Esophagus muscularis mucosa (tissue), 4 donors: ENCODE results near the gene CHRND. TPM values are rescaled to one million over a fixed set of nuclear protein-coding genes. Genes with fewer than 3 reads are reported as not detected.

Experiments used
- DNase-seq: peaks from one replicate; pipeline ENCODE4 v3.0.0-alpha.2; 2017; ENCODE audit errors: extremely low spot score
- H3K27ac ChIP-seq, 4 donors: fragments of 200-600 bp; sonication (generic); replicated peaks in 1 of 4; 1 replicate in 3 of 4; 2 replicates in 1 of 4; pipeline ENCODE4 v1.5.1; 2016 to 2019; ENCODE audit warnings: mild to moderate bottlenecking in 1 of 4
- H3K27me3 ChIP-seq, 4 donors: fragments of 200-600 bp; sonication (generic); one replicate each; pipeline versions ENCODE4 v1.5.1 to v1.6.0; 2016 to 2019
- H3K36me3 ChIP-seq, 4 donors: fragments of 200-600 bp; sonication (generic); one replicate each; pipeline ENCODE4 v1.5.1; 2016 to 2019
- H3K4me1 ChIP-seq, 4 donors: fragments of 200-600 bp; sonication (generic); one replicate each; pipeline ENCODE4 v1.5.1; 2016 to 2019
- H3K4me3 ChIP-seq, 4 donors: fragments of 200-600 bp; sonication (generic); 1 replicate in 2 of 4; 2 replicates in 2 of 4; pipeline ENCODE4 v1.5.1; 2016 to 2019; ENCODE audit warnings: mild to moderate bottlenecking in 4 of 4, moderate library complexity in 1 of 4
- H3K9me3 ChIP-seq, 4 donors: fragments of 200-600 bp; sonication (generic); 1 replicate in 3 of 4; 2 replicates in 1 of 4; pipeline ENCODE4 v1.5.1; 2016 to 2019
- EP300 ChIP-seq: sonication (generic); formaldehyde crosslinking; IDR thresholded peaks from one replicate; pipeline ENCODE4 v1.6.1; 2017; ENCODE audit warnings: antibody characterized with exemption
- POLR2A ChIP-seq: fragments of 450-650 bp; IDR thresholded peaks from one replicate; pipeline ENCODE4 v1.6.1; 2017; ENCODE audit warnings: antibody characterized with exemption, moderate library complexity, mild to moderate bottlenecking, low read depth
- POLR2AphosphoS5 ChIP-seq, 2 donors: sonication (generic); formaldehyde crosslinking; IDR thresholded peaks; one replicate each; pipeline ENCODE4 v1.6.1; 2017; ENCODE audit warnings: antibody characterized with exemption in 2 of 2
- WGBS: methylation state at CpG from one replicate; pipeline ENCODE4 v1.1.5; 2018; 5-methylcytosine and 5-hydroxymethylcytosine counted together
- intact Hi-C: fragments of 100-400 bp; cut with DNase I; formaldehyde crosslinking; loops from one replicate; pipeline ENCODE4 v1.15.1; 2023
- total RNA-seq, 4 donors: library from RNA; depleted of rRNA; stranded (reverse); fragments of >200 nt; gene quantifications; one replicate each; pipeline versions ENCODE4 v1.1.0 to v1.2.1, GENCODE V29; 2016
- TF ChIP-seq, protein P1 (sequence below), 3 experiments: fragments of 200-600 bp in 2 of 3; fragments of 450-650 bp in 1 of 3; sonication (generic) in 2 of 3; IDR thresholded peaks; one replicate each; pipeline ENCODE4 v1.5.1; 2017 to 2019; ENCODE audit warnings: antibody characterized with exemption in 3 of 3, mild to moderate bottlenecking in 2 of 3, moderate library complexity in 1 of 3

Gene CHRND
- total RNA-seq, 4 donors from 2014 or later: not detected

DNA sequence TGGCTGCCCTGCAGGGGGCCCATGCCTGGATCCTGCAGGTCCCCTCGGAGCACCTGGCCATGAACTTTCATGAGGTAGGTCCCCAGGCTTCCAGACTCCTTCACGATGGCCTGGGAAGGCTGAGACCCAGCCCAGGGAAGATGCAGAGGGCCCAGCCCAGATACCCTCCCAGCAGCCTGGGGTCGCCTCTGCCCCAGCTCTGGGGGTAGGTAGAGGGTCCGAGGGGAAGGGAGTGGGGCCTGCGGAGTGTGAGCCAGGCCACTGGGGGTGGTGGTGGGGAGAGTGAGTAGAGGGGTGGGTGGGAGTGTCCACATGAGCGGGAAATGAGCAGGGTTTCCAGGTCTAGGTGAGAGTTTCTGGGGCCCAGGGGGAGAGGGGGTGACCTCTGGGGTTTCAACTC is 1.2 kb upstream of the CHRND start:
- Histone ChIP-seq H3K9me3 (no peaks in the 10 kb centered on the region), H3K27me3 (peaks cover 6 to 74% (median 44%) of the 10 kb centered on the region in 4 donors), H3K4me1 (peaks cover 31 to 43% (median 38%) of the 10 kb centered on the region in 4 donors), H3K4me3 (no peak overlapping the region), H3K27ac (no peak overlapping the region), H3K36me3 (no peaks in the 10 kb centered on the region)
- no peak for DNase-seq
- intact Hi-C loops: loop anchor here (10.0 kb wide), 1 partner anchor 620 kb away; no protein-coding TSS in a partner anchor
- 55% methylated on average over 6 of the region's 6 CpGs for WGBS
- TF ChIP-seq POLR2AphosphoS5 (IDR thresholded peaks at IDR 0.05) (no peak), EP300 (no peak), POLR2A (no peak)
- TF ChIP-seq, protein P1, sequence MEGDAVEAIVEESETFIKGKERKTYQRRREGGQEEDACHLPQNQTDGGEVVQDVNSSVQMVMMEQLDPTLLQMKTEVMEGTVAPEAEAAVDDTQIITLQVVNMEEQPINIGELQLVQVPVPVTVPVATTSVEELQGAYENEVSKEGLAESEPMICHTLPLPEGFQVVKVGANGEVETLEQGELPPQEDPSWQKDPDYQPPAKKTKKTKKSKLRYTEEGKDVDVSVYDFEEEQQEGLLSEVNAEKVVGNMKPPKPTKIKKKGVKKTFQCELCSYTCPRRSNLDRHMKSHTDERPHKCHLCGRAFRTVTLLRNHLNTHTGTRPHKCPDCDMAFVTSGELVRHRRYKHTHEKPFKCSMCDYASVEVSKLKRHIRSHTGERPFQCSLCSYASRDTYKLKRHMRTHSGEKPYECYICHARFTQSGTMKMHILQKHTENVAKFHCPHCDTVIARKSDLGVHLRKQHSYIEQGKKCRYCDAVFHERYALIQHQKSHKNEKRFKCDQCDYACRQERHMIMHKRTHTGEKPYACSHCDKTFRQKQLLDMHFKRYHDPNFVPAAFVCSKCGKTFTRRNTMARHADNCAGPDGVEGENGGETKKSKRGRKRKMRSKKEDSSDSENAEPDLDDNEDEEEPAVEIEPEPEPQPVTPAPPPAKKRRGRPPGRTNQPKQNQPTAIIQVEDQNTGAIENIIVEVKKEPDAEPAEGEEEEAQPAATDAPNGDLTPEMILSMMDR (IDR thresholded peaks at IDR 0.05): no peak

DNA sequence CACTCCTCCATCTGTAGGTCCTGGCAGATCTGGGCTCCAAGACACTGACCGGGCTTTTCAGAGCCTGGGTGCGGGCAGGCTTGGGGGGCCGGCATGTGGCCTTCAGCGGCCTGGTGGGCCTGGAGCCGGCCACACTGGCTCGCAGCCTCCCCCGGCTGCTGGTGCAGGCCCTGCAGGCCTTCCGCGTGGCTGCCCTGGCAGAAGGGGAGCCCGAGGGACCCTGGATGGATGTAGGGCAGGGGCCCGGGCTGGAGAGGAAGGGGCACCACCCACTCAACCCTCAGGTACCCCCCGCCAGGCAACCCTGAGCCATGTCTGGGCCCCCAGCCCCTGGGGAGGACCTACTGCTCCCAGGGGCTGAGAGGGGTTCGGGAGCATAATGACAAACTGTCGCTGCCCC is 761 bp upstream of the CHRND start:
- peaks cover 31 to 43% (median 38%) of the 10 kb centered on the region in 4 donors for H3K4me1 ChIP-seq
- peaks cover 6 to 70% (median 44%) of the 10 kb centered on the region in 4 donors for H3K27me3 ChIP-seq
- no peak overlapping the region for H3K27ac ChIP-seq
- TF ChIP-seq POLR2A (no peak), EP300 (no peak), POLR2AphosphoS5 (IDR thresholded peaks at IDR 0.05) (no peak)
- TF ChIP-seq, protein P1 (IDR thresholded peaks at IDR 0.05): no peak
- no peaks in the 10 kb centered on the region for H3K36me3 ChIP-seq
- no peaks in the 10 kb centered on the region for H3K9me3 ChIP-seq
- WGBS: 60% methylated on average over 1 of the region's 14 CpGs
- intact Hi-C loops: loop anchor here (10.0 kb wide), 1 partner anchor 620 kb away; no protein-coding TSS in a partner anchor
- DNase-seq: no peak
- H3K4me3 ChIP-seq: no peak overlapping the region

DNA sequence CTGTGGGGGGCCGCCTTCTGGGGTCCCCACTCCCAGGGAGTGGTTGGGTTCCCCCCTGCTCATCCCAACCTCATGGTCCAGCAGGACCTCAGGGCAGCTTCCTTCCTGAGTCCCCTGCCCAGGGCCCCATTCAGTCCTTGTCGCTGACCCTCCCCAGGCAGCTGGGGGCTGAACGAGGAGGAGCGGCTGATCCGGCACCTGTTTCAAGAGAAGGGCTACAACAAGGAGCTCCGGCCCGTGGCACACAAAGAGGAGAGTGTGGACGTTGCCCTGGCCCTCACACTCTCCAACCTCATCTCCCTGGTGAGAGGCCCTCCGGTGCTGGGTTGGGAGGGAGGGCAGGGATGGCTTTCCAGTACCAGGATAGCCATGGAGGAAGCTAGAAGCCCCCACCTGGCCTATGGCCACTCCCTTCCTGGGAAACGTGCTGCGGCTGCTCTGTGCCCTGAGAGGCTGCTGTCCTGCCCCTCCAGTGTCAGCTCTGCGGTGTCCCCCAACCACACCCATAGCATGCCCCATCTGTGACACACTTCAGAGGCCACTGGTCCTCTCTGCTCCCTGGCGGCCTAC is 497 bp downstream of the CHRND start:
- DNase-seq: no peak
- intact Hi-C loops: loop anchor here (10.0 kb wide), 1 partner anchor 622 kb away; no protein-coding TSS in a partner anchor
- Histone ChIP-seq H3K36me3 (no peaks in the 10 kb centered on the region), H3K27ac (no peak overlapping the region), H3K9me3 (no peaks in the 10 kb centered on the region), H3K4me1 (peaks cover 31 to 43% (median 38%) of the 10 kb centered on the region in 4 donors), H3K4me3 (no peak overlapping the region), H3K27me3 (peaks cover 6 to 67% (median 43%) of the 10 kb centered on the region in 4 donors)
- TF ChIP-seq EP300 (no peak), POLR2A (no peak), POLR2AphosphoS5 (IDR thresholded peaks at IDR 0.05) (no peak)
- TF ChIP-seq, protein P1 (IDR thresholded peaks at IDR 0.05): no peak
- WGBS: 100% methylated on average over 1 of the region's 13 CpGs

DNA sequence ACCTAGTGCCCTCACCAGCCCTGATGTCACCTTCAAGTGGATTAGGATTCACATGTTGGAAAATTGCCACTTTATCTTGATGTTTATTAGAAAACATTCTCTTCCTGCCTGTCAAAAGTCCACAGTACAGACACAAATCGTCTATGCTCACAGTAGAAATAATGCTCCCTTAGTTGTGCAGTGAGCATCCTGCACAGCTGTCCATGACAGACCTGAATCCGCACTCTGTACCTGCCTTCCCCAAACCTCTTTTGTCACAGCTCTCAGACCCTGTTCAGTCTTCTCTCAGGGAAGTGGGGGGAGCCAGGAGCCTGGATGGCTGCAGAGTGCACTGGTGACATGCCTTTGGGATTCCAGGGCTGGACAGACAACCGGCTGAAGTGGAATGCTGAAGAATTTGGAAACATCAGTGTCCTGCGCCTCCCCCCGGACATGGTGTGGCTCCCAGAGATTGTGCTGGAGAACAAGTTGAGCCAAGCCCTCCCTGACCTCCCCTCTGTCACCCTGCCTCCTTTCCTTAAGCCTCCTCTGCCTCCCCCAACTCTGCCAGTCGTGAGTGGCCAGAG is 2.0 kb downstream of the CHRND start:
- TF ChIP-seq POLR2A (no peak), POLR2AphosphoS5 (IDR thresholded peaks at IDR 0.05) (no peak), EP300 (no peak)
- TF ChIP-seq, protein P1 (IDR thresholded peaks at IDR 0.05): no peak
- Histone ChIP-seq H3K27me3 (peaks cover 0 to 52% (median 27%) of the 10 kb centered on the region in 4 donors), H3K36me3 (no peaks in the 10 kb centered on the region), H3K4me1 (peaks cover 20 to 28% (median 25%) of the 10 kb centered on the region in 4 donors), H3K4me3 (no peak overlapping the region), H3K9me3 (no peaks in the 10 kb centered on the region), H3K27ac (no peak overlapping the region)
- DNase-seq: no peak
- 82% methylated on average over 5 of the region's 6 CpGs for WGBS
- intact Hi-C loops: loop anchor here (10.0 kb wide), 1 partner anchor 623 kb away; no protein-coding TSS in a partner anchor
